NCI-H2171 (cell line): ENCODE data around the gene MRPS33.
"Not testable (repeated sequence)": the region's sequence is repeated elsewhere in the genome, so short reads cannot be mapped to it uniquely, and the experiment has no call there.

Experiments used
- DNase-seq: peaks from one replicate; lab custom pipeline; 2025; lab: John Stamatoyannopoulos, UW

The MRPS33 gene

DNA sequence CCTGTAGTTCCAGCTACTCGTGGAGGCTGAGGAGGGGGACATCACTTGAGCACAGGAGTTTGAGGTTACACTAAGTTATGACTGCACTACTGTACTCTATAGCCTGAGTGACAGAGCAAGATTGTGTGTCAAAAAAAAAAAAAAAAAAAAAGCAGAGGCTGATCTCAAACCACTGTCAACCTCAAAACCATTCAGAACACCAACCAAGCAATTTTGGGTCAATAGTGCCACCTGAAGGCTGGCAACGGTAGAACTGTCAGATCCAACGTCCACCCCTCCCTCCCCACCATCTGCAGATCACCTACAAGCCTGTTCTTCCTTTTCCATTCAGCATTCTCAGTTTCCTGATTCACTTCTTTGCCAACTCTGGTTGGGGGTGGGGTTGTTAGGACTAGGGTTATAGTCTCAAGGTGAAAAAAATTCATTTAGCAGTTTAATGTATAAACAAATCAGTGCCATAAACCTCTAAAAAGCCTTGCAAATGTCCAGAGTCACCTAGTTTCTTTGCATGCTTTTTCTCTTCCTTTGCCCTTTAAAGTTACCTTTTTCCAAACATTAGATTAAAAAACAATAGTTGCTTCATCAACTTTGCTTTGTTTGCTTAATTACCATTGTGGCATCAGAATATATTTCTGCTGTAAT lies 2.6 kb downstream of the MRPS33 start:
- DNase-seq, result peak; percentile 74

DNA sequence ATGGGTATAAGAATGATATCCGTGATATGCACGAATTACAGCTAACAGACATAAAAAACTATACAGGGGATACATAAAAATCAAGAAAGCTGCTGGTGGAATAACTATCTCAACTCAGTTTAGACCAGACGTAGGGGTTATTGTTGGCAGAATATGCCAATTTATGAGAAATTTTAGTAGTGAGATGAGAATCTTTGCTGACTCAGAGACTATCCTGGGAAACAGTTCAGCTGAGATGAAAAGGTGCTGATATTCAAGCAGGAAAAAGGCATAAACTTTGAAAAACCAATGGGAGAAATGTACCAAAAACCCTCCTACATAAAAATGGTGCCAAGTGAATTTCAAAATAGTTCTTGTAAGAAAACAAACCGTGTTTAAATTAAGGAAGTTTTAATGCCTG lies 3.3 kb downstream of the MRPS33 start:
- no peak for DNase-seq

DNA sequence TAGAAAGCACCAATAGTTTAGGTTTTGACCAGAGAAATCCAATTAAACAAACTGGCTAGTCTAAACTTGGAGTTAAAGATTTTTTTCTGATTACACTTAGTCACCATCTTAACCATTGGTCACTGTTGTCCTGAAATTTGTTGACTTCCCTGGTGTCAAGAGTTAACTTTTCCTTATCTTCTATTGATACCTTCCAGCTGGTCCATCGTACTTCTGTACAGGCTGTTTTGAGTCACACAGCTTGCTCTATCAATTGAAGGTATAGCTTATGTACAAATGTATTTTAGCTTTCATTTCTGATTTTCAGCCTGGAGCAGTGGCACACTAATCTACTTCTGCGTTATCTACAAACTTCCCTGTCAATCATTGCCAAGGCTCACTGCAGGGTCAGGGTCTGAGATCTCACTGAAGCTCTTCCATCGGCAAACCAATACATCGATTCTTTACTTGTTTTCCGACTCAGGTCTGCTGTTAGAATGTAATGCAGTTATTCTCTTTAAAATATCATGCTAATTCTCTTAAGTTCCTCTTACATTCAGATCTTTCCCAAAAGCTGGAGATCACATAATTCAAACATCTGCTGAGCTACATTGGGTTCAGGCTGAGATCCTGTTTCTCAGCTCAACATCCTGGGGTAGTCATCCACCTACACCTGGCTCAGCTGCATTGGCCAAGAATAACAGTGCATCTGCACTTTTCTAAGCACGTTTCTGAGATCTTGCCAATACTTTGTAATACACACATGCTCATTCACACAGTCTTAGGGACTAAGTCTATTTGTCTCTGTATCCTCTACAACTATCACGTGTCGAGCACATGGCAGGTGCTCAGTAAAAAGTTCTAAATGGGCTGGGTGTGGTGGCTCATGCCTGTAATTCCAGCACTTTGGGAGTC lies 11.3 kb downstream of the MRPS33 start:
- no peak for DNase-seq

DNA sequence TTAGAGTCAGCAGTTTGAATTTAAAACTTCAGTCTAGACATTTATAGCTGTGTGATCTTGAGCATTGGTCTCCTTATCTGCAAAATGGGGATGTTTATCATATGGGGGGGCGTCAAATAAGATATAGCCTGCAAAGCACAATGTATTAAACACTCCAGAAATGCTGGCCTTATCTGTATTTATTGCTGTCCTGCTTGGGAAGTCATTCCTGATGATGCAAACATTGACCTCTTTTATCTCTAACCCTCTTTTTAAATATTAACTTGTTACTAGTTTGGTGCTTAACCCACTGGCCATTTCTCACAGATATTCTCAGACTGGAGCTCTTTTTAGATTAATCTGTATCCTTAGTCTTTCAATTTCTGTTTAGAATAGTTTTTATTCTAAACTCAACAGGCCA lies 13.2 kb downstream of the MRPS33 start:
- DNase-seq, result no peak

DNA sequence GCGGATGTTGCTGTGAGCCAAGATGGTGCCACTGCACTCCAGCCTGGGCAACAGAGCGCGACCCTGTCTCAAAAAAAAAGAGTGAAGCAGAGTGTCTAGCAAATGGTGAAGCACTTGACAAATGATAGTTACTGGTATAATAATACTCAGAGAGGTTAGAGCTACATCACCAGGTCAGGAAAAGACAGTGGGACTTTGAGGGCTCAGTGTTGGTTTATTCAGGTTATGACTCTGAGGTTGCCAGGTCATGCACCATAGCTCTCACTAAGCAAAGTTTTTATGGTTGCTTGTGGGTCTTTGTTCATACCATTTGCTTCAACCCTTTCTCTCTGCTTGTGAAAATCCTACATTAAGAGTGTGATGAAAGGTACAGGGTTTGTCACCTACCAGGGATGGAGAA lies 13.6 kb downstream of the MRPS33 start:
- no peak for DNase-seq

DNA sequence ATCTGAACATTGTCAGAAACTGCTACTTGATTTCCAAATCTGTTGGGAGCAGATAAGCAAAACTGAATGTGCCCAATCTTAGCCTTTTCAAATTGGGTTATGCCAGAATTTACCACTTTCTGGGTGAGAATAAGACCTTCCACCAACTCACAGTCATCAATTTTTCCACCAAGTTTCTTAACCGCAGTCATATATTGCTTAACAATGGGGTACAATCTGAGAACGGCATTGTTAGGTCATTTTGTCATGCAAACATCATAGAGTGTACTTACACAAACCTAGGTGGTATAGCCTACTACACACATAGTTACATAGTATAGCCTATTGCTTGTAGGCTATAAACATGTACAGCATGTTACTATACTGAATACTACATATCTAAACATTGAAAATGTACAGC lies 16.0 kb downstream of the MRPS33 start:
- no peak for DNase-seq

DNA sequence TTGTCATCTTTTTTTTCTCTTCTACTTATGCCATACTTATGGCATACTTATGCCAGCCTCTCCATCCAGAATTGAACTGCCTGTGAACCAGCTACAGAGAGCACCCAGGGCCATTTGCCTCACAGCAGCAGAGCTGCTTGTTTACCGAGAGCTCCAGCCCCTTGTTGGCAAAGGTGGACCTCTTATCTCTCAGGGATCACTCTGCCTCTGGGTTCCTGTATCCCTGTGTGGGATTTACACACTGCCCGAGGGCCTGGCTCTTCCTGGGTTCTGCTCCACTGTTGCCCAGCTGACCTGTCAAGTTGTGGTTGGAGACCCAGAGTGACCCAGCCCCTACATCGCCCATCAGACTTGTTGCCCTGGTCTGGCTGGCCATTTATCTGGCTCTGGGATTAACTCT lies 22.3 kb downstream of the MRPS33 start:
- no peak for DNase-seq

DNA sequence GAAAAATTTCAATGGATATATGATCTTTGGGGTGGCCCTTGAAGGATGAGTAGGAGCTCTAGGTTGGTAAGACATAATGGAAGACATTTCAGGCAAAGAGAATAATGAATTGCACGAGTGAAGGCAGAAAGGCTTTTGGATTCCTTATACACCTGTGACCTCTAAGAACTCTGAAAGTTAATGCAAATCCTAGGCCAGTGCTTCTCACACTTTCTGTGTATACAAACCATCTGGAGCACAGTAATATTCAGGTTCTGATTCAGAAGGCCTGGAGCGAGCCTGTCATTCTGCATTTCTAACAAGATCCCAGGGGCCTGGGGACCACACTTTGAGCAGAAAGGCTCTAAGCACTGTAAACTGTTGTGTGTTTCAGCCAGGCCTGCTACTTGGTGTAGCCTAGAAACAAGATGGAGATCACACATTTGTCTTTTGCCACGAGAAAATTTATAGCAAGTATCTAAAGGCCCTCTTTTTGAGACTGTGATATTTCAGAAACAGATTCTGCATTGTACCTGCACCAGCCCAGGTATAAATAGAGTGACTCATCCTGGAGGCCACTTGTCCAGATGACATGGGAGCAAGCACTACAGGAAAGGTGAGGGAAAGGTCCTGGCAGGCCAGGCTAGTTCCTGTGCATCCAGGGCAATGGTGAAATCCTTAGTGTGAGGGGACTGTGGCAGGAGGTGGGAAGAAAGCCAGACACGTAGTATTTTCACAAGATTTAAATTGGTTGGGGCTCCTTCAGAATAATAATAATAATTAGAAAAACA lies 24.4 kb downstream of the MRPS33 start:
- no peak for DNase-seq

DNA sequence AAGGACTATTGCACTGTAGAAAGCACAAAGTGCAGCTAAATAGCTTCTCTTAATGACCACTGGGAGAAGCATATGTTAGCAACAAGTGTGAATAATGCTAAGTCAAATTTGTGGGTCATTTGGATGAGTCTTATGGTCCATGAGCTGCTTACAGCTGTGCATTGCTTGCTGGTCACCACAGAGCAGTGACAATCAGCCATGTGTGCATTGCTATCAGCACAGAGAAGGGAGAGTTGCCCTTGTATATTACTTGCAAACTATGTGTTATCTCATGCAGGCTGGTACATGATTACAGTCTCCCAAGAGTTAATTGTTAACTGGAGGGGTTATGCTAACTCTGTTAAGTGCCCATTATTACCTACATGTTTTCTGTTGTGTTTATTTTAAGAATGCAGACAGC lies 25.7 kb downstream of the MRPS33 start:
- no peak for DNase-seq

DNA sequence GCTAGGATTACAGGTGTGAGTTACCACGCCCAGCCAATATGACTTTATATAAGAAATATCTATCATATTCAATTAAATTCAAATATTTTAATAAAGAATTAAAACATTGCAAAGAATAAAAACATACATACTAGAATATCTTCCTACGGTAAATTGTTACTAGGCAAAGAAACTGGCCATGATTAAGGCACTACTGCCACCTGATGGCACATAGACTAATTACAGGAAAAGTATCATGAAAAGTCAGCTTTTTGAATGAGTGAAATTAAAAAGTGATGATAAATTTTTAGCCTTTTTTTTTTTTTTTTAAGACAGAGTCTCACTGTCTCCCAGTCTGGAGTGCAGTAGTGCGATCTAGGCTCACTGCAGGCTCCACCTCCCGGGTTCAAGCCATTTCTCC lies 30.9 kb downstream of the MRPS33 start:
- no peak for DNase-seq

DNA sequence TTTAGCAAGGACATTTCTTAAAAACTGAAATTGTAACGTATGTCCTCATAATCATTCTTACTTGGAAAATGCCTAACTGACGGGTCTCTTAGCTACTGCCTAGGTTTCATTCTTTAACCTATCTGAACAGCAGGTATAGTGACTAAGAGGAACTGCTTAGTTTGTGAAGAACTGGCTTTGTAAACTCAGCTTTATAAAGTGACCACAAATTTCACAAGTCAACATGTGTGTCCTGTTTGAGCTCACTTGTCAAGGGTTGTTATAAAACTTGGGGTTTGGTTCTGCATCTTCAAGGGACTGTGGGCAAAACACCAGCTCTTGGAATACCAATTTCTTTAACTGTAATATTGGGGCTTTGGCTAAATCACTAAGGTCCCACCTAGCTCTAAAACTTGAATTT lies 32.2 kb downstream of the MRPS33 start:
- DNase-seq, result no peak

DNA sequence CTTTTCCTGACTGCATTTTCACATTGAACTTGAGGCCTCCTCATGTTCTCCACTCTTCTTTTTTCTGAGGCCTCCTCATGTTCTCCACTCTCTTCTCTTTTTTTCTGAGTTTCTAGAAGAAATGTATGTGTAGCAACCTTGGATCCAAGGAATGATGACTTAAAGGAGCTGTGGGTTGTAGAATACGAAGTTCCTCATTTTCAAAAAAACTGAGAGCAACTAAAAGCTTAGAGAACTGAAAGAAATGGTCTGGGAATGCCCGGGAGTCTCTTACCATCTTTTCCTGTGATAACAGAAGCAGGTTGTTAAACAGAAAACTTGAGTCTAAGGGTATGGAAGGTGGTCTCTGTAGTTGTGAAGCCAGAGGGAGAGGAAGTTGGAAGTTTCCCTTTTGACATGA lies 32.8 kb downstream of the MRPS33 start:
- no peak for DNase-seq

DNA sequence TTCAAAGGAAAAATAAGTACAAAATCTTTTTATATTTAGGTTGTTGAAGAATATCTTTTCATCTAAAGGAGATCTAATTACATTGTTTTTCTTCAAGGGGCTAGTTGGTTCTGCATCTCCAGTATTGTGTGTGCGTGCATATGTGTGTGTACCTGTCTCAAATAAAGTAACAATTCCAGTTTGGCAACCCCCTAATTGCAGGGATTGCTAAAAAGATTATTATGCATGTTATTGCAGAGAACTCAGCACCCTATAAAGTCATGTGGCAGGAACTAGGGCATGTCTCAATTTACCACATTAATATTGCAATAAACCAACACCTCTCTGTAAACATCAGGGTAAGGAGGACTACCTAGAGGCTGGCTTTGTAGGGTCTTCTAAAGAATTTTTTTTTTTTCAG lies 37.0 kb downstream of the MRPS33 start:
- no peak for DNase-seq

DNA sequence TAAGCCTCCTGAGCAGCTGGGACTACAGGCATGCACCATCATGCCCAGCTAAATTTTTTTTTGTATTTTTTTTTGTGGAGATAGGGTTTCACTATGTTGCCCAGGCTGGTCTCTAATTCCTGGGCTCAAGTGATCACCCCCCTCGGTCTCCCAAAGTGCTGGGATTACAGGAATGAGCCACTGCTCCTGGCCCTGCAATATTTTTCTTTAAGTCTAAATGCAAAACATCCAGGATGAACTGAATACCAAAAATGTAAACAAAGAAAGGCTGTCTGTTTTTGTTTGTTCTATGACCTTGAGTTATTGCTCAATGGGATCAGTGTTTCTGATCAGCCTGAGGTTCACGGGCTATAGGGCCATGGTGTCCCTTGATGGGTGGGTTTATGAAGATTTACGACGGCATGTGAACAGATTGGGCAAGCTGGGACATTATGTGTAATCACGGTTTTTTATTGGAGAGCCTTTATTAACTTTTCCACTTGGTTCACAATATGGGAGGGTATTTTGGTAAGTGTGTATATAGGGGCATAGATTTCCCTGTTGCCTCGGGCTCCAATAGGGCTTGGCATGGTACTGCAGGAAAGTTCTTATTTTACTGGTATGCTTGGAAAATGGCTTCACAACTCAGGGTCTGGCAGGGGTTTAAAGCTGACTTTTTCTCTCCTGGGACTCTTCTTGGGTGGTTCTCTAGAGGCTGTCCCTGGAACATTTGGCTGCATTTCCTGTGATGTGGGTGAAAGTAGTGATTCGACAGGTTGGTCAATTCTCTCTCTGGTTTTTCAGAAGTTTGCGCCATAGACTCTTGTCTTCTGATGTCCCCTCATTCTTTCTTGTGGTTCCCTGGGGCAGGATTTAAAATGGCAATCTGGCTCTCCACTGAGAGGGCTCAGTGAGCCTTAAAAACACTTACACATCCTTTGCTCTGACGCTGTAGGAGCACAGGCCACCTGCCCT lies 41.6 kb downstream of the MRPS33 start:
- DNase-seq, result peak; percentile 68

DNA sequence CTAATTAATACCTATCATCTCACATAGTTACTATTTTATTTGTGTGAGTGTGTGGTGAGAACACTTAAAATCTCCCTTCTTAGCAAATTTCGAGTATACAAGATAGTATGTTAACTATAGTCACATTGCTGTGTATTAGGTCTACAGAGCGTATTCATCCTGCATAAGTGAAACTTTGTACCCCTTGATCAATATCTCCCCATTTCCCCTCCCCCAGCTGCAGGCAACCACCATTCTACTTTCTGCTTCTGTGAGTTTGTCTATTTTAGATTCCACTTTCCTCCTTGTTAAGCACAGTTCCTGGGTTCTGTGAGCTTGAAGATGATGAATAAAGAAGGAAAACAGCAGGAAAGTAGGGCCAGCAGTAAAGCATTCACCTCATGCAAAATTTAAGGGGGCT lies 42.4 kb downstream of the MRPS33 start:
- DNase-seq, result no peak

DNA sequence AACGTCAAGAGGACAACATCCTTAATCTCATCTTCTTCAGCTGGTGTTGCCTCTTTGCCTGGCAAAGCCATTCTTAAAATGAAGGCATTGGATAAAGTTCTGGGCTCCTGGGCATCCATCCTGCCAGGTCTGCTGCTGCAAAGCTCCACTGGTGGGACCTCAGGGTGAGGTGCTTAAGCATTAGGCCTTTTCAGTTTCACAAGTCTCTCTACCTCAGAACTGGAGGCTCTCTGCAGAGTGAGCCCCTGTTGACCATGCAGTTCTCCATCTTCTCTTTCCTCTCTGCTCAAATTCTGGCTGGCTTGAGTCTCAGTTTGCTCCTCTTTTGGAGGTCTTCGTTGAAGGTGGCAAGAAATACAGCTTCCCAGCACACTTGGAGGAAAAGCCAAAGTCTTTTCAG lies 47.3 kb downstream of the MRPS33 start:
- DNase-seq, result no peak

DNA sequence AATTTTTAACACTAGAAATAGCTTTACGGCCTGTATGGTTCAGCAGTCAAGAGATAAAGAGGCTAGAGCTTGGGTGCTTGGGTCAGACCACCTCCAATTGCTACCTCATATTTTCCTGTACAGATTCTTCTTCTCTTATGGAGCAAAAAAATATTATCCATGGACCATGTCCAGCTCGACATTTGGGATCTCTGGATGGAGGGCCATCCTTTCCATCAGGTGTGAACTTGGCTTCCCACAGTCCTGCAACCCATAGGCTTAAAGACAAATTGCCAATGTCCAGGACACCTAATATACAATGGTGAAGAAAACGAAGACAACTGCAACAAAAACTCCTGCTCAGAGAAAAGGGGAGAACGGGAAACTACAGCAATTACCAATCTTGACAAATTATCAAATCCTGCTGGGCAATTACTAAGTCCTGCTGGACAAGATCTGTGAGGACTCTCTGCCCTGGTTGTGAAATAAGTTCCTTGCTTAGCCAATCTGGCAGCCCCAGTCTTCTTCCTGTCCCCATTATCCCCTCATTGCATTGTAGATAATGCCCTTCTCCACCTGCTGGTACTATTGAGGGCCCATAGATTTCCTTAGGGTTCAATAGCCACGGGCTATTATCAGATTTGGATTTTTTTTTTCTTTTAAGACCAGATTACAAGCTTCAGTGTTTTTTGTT lies 48.1 kb downstream of the MRPS33 start:
- no peak for DNase-seq

DNA sequence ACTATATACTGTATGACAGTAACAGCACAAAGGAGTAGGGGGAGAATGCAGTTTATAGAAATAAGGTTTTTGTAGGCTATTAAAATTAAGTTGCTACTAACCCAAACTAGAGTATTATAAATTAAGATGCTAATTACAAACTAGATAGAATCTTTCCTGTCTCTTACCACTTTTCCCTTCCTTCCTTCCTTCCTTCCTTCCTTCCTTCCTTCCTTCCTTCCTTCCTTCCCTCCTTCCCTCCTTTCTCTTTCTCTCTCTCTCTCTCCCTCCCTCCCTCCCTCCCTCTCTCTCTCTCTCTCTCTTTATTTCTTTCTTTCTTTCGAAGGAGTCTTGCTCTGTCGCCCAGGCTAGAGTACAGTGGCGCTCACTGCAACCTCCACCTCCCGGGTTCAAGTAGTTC lies 53.6 kb downstream of the MRPS33 start:
- DNase-seq, result no peak

DNA sequence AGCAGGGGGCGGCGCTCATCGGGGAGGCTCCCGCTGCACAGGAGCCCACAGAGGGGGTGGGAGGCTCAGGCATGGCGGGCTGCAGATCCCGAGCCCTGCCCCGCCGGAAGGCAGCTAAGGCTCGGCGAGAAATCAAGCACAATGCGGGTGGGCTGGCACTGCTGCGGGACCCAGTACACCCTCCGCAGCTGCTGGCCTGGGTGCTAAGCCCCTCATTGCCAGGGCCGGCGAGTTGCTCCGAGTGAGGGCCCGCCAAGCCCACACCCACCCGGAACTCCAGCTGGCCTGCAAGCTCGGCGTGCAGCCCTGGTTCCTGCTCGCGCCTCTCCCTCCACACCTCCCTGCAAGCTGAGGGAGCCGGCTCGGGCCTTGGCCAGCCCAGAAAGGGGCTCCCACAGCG lies 57.8 kb downstream of the MRPS33 start:
- DNase-seq, result not testable (repeated sequence)
